KG1 (cell line): ENCODE measurements around the gene OR2A1.
"Not testable (repeated sequence)": the region's sequence is repeated elsewhere in the genome, so short reads cannot be mapped to it uniquely, and the experiment has no call there.

Source experiments
- DNase-seq: peaks from one replicate; lab custom pipeline; 2025; lab: John Stamatoyannopoulos, UW

Gene OR2A1

GRCh38 chr7:144325868-144326267, 13.6 kb downstream of the OR2A1 start:
- not testable (repeated sequence) for DNase-seq

- not testable (repeated sequence) for DNase-seq
These were observed 17.8 kb downstream of the OR2A1 start for GRCh38 chr7:144330044-144330443.

- DNase-seq, result not testable (repeated sequence)
These were observed 19.2 kb downstream of the OR2A1 start for GRCh38 chr7:144331221-144331995.

DNA sequence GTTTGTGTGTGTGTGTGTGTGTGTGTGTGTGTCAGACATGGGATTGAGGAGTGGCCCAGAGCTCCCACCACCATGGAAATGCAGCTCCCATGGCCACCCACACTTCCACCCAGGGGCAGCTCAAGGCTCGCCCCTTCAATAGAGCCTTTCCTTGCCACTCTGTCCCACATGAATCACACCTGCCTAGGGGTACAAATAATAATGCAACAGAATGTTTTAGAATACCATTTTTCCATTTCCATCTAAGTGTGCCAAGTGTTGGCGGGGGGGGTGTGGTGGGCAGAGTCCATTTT, 19.7 kb downstream of the OR2A1 start:
- DNase-seq, result not testable (repeated sequence)

DNA sequence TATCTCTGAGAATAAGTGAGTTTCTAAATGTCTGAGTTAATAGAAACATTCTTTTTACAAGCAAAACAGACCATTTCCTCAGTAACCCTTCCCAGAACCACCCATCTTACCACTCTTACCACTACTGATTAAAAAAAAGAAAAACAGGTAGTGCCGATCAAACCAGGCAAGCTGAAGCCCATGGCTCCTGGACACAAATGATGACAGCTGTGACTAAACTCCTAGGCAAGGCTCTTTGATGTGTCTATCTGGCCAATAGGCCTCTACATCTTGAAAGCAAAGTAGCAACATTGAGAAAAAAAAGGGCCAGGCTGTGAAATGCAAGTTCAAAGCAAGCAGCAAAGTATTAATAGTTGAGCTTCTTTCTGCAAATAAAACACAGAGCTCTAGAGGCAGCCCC, 36.4 kb downstream of the OR2A1 start:
- not testable (repeated sequence) for DNase-seq

GRCh38 chr7:144351667-144352066, 39.4 kb downstream of the OR2A1 start:
- DNase-seq, result not testable (repeated sequence)

DNA sequence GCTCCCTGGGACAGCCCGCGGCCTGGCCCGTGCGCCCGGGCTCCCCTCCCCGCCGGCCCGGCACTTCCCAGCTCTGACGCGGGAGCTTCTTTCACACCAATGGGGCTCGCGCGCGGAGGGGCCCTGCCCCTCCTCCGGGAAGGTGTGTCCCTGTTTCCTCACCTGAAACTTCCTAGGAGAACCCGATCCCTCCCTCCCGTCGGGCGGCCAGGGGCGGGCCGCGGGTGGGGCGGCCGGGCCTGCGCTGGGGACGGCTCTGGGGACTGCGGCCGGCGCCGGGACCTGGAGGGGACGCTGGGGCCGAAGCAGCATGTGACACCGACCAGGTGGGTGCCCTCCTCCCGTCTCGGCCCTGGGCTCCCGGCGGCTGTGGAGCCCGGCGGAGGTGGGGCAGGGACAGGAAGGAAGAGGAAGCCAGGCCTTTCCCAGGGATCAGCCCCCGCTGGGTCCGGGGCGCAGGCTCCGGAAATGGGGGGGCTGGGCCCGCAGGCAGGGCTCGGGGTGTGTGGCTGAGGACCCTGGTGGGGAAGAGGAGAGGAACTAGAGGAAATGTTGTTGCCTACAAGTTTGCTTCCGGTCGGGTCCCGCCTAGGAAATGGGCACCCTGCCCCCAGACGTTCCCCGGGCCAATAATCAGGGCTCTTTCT, 43.1 kb downstream of the OR2A1 start, which contains the start of gene ARHGEF5:
ARHGEF5 (plus strand) TSS at position 227 of the 647 bp plus-strand sequence. CDS start 7,268 bp downstream, outside the sequence.
- DNase-seq, result not testable (repeated sequence)

DNA sequence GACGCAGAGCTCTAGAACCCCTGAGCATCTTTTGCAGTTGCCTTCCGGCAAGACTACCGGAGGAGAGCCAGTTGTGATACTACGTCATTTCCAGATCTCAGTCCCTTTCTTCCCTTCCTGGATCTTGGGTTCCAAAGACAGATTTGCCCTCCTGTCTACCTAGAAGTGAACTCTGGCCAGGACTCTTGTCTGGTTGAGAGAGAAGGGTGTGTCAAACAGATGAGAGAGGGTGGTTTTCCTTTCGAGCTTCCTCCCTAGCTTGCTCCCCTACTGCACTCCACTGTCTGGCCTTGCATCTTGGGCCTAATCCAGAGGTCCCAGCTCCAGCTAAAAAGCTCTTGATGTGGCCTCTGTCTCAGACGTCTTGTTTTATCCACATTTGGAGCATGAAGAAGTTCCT, 44.0 kb downstream of the OR2A1 start:
- DNase-seq, result not testable (repeated sequence)

DNA sequence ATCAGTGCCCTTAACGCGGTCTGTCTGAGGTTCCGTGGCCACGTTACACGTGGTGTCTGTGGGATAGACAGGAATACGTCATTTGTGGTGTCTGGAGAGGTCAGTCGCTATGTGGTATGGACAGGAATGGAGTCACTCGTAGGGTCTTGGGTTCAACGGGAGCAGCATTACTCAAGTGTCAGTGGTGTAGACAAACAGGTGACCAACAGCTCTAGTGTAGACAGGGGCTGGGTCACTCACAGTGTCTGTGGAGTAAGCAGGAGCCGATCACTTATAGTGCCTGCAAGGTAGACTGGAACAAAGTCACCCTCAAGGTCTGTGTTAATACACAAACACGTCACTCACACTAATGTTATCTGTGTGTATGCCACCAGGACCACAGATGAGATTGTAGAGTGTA, 44.6 kb downstream of the OR2A1 start:
- not testable (repeated sequence) for DNase-seq

DNA sequence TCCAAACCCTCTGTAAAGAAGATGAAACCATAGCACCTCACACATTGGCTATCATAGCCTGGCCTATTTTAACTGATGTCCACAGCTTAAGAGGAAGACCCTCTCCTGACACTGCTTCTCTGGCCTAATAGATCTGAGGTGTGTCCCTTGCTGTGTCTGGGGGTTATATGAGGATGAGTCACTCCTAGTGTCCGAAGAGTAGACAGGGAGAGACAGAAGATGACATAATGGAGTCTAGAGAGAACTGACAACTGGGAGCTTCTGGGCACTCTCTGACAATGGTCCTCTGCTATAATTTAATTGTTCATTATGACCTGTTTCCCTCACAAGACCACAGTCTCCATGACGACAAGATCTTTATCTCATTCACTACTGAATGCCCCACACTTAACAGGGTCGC, 49.8 kb downstream of the OR2A1 start:
- not testable (repeated sequence) for DNase-seq

GRCh38 chr7:144365523-144365922, 53.3 kb downstream of the OR2A1 start:
- not testable (repeated sequence) for DNase-seq

- not testable (repeated sequence) for DNase-seq
These were observed 55.0 kb downstream of the OR2A1 start for GRCh38 chr7:144367250-144367649.

GRCh38 chr7:144369221-144369620, 57.0 kb downstream of the OR2A1 start:
- not testable (repeated sequence) for DNase-seq
